ENCODE measurements around the gene SPRTN. TPM values are rescaled to one million over a fixed set of nuclear protein-coding genes. Genes with fewer than 3 reads are reported as not detected.

Gene SPRTN
- polyA plus RNA-seq, 1 of the 3 experiments (the other 2 are of a cell fraction) = 17.3 TPM

GRCh38 chr1:231318015-231318355 lies 20.1 kb upstream of the SPRTN start (continued):
- TF ChIP-seq, protein P1, sequence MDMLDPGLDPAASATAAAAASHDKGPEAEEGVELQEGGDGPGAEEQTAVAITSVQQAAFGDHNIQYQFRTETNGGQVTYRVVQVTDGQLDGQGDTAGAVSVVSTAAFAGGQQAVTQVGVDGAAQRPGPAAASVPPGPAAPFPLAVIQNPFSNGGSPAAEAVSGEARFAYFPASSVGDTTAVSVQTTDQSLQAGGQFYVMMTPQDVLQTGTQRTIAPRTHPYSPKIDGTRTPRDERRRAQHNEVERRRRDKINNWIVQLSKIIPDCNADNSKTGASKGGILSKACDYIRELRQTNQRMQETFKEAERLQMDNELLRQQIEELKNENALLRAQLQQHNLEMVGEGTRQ (IDR thresholded peaks at IDR 0.05; ENCODE audit: borderline replicate concordance, low read depth, low read length) = no peak
- no peak for TF ChIP-seq POLR2AphosphoS5 (IDR thresholded peaks at IDR 0.05; ENCODE audit: low read depth, low read length)
- no peak for TF ChIP-seq CHD2 (IDR thresholded peaks at IDR 0.05; ENCODE audit: low read length, partially characterized antibody)

GRCh38 chr1:231318568-231318967 lies 19.5 kb upstream of the SPRTN start:
- Histone ChIP-seq H4K20me1 (ENCODE audit: insufficient read depth) (no peaks in the 10 kb centered on the region), H3K4me2 (no peak overlapping the region), H3K36me3 (replicated peaks in 1 of 2; ENCODE audit: control insufficient read depth in 1 of 2, insufficient read depth in 2 of 2, low read length in 1 of 2) (no peaks in the 10 kb centered on the region), H3K27ac (ENCODE audit: low read depth in 2 of 2, low read length in 1 of 2) (no peak overlapping the region), H3K4me1 (ENCODE audit: control insufficient read depth in 1 of 2, insufficient read depth in 2 of 2, low read depth in 1 of 2, low read length in 1 of 2) (no peaks in the 10 kb centered on the region), H3K27me3 (ENCODE audit: insufficient read depth) (no peaks in the 10 kb centered on the region), H3K9ac (no peak overlapping the region), H3K4me3 (ENCODE audit: low read depth in 2 of 2, low read length in 1 of 2) (no peak overlapping the region), H3F3A (replicated peaks; ENCODE audit: insufficient read depth) (no peaks in the 10 kb centered on the region), H3K79me2 (ENCODE audit: insufficient read depth) (no peaks in the 10 kb centered on the region), H3K9me2 (no peaks in the 10 kb centered on the region), H2AFZ (ENCODE audit: low read depth) (no peak overlapping the region), H3K9me3 (no peaks in the 10 kb centered on the region)
- 70% methylated on average over 4 of the region's 4 CpGs for WGBS (ENCODE audit: low lambda C conversion rate)
- ChIA-PET CTCF (no interaction called here), POLR2A (no interaction called here)
- no peak for DNase-seq
- TF ChIP-seq RAD21 (IDR thresholded peaks at IDR 0.05; ENCODE audit: low read length) (no peak), IRF3 (IDR thresholded peaks at IDR 0.05; ENCODE audit: low read depth, low read length) (no peak), SMC3 (IDR thresholded peaks at IDR 0.05; ENCODE audit: low read depth, low read length) (no peak), JUND (IDR thresholded peaks at IDR 0.05) (no peak), MAX (IDR thresholded peaks at IDR 0.05; ENCODE audit: low read depth) (no peak), NRF1 (IDR thresholded peaks at IDR 0.05; ENCODE audit: low read depth, low read length) (no peak), MXI1 (IDR thresholded peaks at IDR 0.05; ENCODE audit: low read depth, low read length) (no peak), TAF1 (IDR thresholded peaks at IDR 0.05; ENCODE audit: borderline replicate concordance, low read depth, low read length) (no peak), NFIC (IDR thresholded peaks at IDR 0.05; ENCODE audit: borderline replicate concordance) (no peak), ELF1 (IDR thresholded peaks at IDR 0.05) (no peak), FOSL2 (IDR thresholded peaks at IDR 0.05; ENCODE audit: borderline replicate concordance, low read depth) (no peak), TCF12 (IDR thresholded peaks at IDR 0.05) (no peak), RCOR1 (IDR thresholded peaks at IDR 0.05; ENCODE audit: low read length) (no peak), ZBTB33 (IDR thresholded peaks at IDR 0.05; ENCODE audit: borderline replicate concordance, low read depth) (no peak), EP300 (IDR thresholded peaks at IDR 0.05; ENCODE audit: borderline replicate concordance in 1 of 2, low read depth in 1 of 2, low read length in 1 of 2) (no peak)
- TF ChIP-seq, protein P2, sequence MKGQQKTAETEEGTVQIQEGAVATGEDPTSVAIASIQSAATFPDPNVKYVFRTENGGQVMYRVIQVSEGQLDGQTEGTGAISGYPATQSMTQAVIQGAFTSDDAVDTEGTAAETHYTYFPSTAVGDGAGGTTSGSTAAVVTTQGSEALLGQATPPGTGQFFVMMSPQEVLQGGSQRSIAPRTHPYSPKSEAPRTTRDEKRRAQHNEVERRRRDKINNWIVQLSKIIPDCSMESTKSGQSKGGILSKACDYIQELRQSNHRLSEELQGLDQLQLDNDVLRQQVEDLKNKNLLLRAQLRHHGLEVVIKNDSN (IDR thresholded peaks at IDR 0.05; ENCODE audit: borderline replicate concordance, low read depth) = no peak
- TF ChIP-seq, protein P1 (IDR thresholded peaks at IDR 0.05; ENCODE audit: borderline replicate concordance, low read depth, low read length) = no peak
